IMR-90 (cell line): ENCODE results near the gene TMEM181. TPM values are rescaled to one million over a fixed set of nuclear protein-coding genes. Genes with fewer than 3 reads are reported as not detected.

Experiments used
- ATAC-seq: fragments of 200-7000 bp; cut with Tn5 transposase; 2 replicates; pipeline ENCODE4 v1.9.1; 2020; ENCODE audit warnings: low read depth, mild to moderate bottlenecking, moderate library complexity
- BruUV-seq: library from RNA; stranded (reverse); fragments of 400-500 nt; replicated peaks from 2 replicates; lab custom pipeline; 2021; lab: Mats Ljungman, UMichigan
- CTCF ChIA-PET: fragments of 300-600 bp; formaldehyde crosslinking; extraction: SDS; loops from one replicate; lab custom pipeline; 2021; ENCODE audit warnings: antibody characterized with exemption; lab: Yijun Ruan, JAX
- POLR2A ChIA-PET: fragments of 300-600 bp; sonication (Branson Sonifier 250); formaldehyde crosslinking; loops from one replicate; lab custom pipeline; 2022; ENCODE audit warnings: antibody characterized with exemption; ENCODE audit not compliant: unreplicated experiment; lab: Charles Lee
- DNase-seq: peaks from one replicate; pipeline ENCODE4 v3.0.0; 2013
- H2AFZ ChIP-seq: replicated peaks from 2 replicates; pipeline ENCODE3; 2013; ENCODE audit warnings: low read length, mild to moderate bottlenecking; ENCODE audit not compliant: poor library complexity
- H2AK5ac ChIP-seq: 2 replicates; pipeline ENCODE4 v1.6.1; 2013; ENCODE audit warnings: low read depth, low read length, inconsistent platforms
- H2AK9ac ChIP-seq: replicated peaks from 2 replicates; pipeline ENCODE3; 2013; ENCODE audit warnings: mild to moderate bottlenecking, low read depth, low read length, moderate library complexity; ENCODE audit not compliant: poor library complexity
- H2BK120ac ChIP-seq: 2 replicates; pipeline ENCODE4 v1.6.1; 2013; ENCODE audit warnings: low read depth, low read length, inconsistent platforms
- H2BK15ac ChIP-seq: 3 replicates; pipeline ENCODE4 v1.6.1; 2013; ENCODE audit warnings: low read depth, low read length, inconsistent platforms
- H2BK20ac ChIP-seq: 2 replicates; pipeline ENCODE4 v1.6.1; 2013; ENCODE audit warnings: low read depth, mild to moderate bottlenecking, inconsistent platforms, low read length, moderate library complexity
- H2BK5ac ChIP-seq: 2 replicates; pipeline ENCODE4 v1.6.1; 2013; ENCODE audit warnings: mild to moderate bottlenecking, low read depth, low read length, inconsistent platforms; ENCODE audit not compliant: poor library complexity, severe bottlenecking
- H3K14ac ChIP-seq: replicated peaks from 2 replicates; pipeline ENCODE4 v1.6.1; 2013; ENCODE audit warnings: low read depth, low read length, inconsistent platforms
- H3K18ac ChIP-seq: 2 replicates; pipeline ENCODE4 v1.6.1; 2013; ENCODE audit warnings: low read depth, low read length, control low read depth
- H3K23ac ChIP-seq: 2 replicates; pipeline ENCODE4 v1.6.1; 2013; ENCODE audit warnings: low read depth, low read length, inconsistent platforms
- H3K27ac ChIP-seq: 2 replicates; pipeline ENCODE4 v1.5.1; 2013; ENCODE audit warnings: mild to moderate bottlenecking, control low read depth, low read length; ENCODE audit not compliant: insufficient read depth
- H3K27me3 ChIP-seq: 2 replicates; pipeline ENCODE4 v1.6.1; 2013; ENCODE audit warnings: low read length; ENCODE audit not compliant: control insufficient read depth, insufficient read depth
- H3K36me3 ChIP-seq: 2 replicates; pipeline ENCODE4 v1.6.1; 2013; ENCODE audit warnings: low read length, mixed read lengths; ENCODE audit not compliant: control insufficient read depth, insufficient read depth
- H3K4ac ChIP-seq: 2 replicates; pipeline ENCODE4 v1.6.1; 2013; ENCODE audit warnings: low read depth, low read length, inconsistent platforms
- H3K4me1 ChIP-seq: 2 replicates; pipeline ENCODE4 v1.6.1; 2013; ENCODE audit warnings: low read length, mixed read lengths; ENCODE audit not compliant: control insufficient read depth, insufficient read depth
- H3K4me2 ChIP-seq: 2 replicates; pipeline ENCODE4 v1.6.1; 2013; ENCODE audit warnings: low read depth, mild to moderate bottlenecking, control low read depth, low read length, moderate library complexity
- H3K4me3 ChIP-seq: 2 replicates; pipeline ENCODE4 v1.5.1; 2013; ENCODE audit warnings: low read depth, mild to moderate bottlenecking, control low read depth, low read length, moderate library complexity; ENCODE audit not compliant: insufficient read depth
- H3K56ac ChIP-seq: 2 replicates; pipeline ENCODE4 v1.6.1; 2013; ENCODE audit warnings: low read length, inconsistent platforms; ENCODE audit not compliant: insufficient read depth; ENCODE audit errors: extremely low read depth
- H3K79me1 ChIP-seq, 2 experiments: 2 replicates each; pipeline ENCODE4 v1.6.1; 2013; ENCODE audit warnings: low read length in 2 of 2, inconsistent platforms in 1 of 2, low read depth in 1 of 2
- H3K9ac ChIP-seq: 2 replicates; pipeline ENCODE4 v1.6.1; 2013; ENCODE audit warnings: low read depth, low read length, control low read depth
- H3K9me1 ChIP-seq: 2 replicates; pipeline ENCODE4 v1.6.1; 2013; ENCODE audit warnings: low read length, inconsistent platforms; ENCODE audit not compliant: insufficient read depth
- H3K9me3 ChIP-seq: 2 replicates; pipeline ENCODE4 v1.6.1; 2013; ENCODE audit warnings: low read length; ENCODE audit not compliant: control insufficient read depth, insufficient read depth
- H4K20me1 ChIP-seq: 2 replicates; pipeline ENCODE4 v1.6.1; 2013; ENCODE audit warnings: low read length, inconsistent platforms; ENCODE audit not compliant: insufficient read depth
- H4K5ac ChIP-seq: 2 replicates; pipeline ENCODE4 v1.6.1; 2013; ENCODE audit warnings: mild to moderate bottlenecking, low read depth, low read length, control low read depth
- H4K8ac ChIP-seq, 2 experiments: 2 replicates each; pipeline ENCODE4 v1.6.1; 2013; ENCODE audit warnings: low read depth in 2 of 2, low read length in 2 of 2, control low read depth in 1 of 2, inconsistent platforms in 1 of 2
- H4K91ac ChIP-seq: 2 replicates; pipeline ENCODE4 v1.6.1; 2013; ENCODE audit warnings: low read depth, low read length, inconsistent platforms; ENCODE audit not compliant: insufficient read depth
- BHLHE40 ChIP-seq: fragments of 150-350 bp; IDR thresholded peaks from 2 replicates; pipeline ENCODE4 v1.6.1; 2016; ENCODE audit warnings: mild to moderate bottlenecking, low read depth, low read length
- CHD1 ChIP-seq: IDR thresholded peaks from 2 replicates; pipeline ENCODE4 v1.6.1; 2012; ENCODE audit warnings: low read depth, low read length, improper control_type of control experiment
- FOS ChIP-seq: fragments of 150-350 bp; IDR thresholded peaks from 2 replicates; pipeline ENCODE4 v1.6.1; 2016; ENCODE audit warnings: low read depth, low read length
- MAZ ChIP-seq: IDR thresholded peaks from 2 replicates; pipeline ENCODE4 v1.6.1; 2012; ENCODE audit warnings: low read depth, mild to moderate bottlenecking, low read length, improper control_type of control experiment, moderate library complexity, borderline replicate concordance
- MXI1 ChIP-seq: IDR thresholded peaks from 2 replicates; pipeline ENCODE4 v1.6.1; 2012; ENCODE audit warnings: low read depth, mild to moderate bottlenecking, low read length, moderate library complexity, borderline replicate concordance
- RAD21 ChIP-seq: IDR thresholded peaks from 2 replicates; pipeline ENCODE4 v1.6.1; 2012; ENCODE audit warnings: low read length, improper control_type of control experiment
- RFX5 ChIP-seq: IDR thresholded peaks from 2 replicates; pipeline ENCODE4 v1.8.0; 2012; ENCODE audit warnings: low read depth, mild to moderate bottlenecking, low read length, moderate library complexity
- SMC3 ChIP-seq: fragments of 150-350 bp; IDR thresholded peaks from 2 replicates; pipeline ENCODE4 v1.6.1; 2016; ENCODE audit warnings: low read depth, mild to moderate bottlenecking, antibody characterized with exemption, low read length, moderate library complexity
- USF2 ChIP-seq: fragments of 150-350 bp; IDR thresholded peaks from 2 replicates; pipeline ENCODE4 v1.6.1; 2017; ENCODE audit warnings: mild to moderate bottlenecking, antibody characterized with exemption, low read length, low read depth
- WGBS, 2 experiments: methylation state at CpG; one replicate each; pipeline versions ENCODE4 v1.1.5 to v1.1.7; 2013; ENCODE audit warnings: missing lambda C conversion rate in 2 of 2; ENCODE audit not compliant: insufficient read length in 1 of 2; ENCODE audit errors: extremely low coverage in 2 of 2; 5-methylcytosine and 5-hydroxymethylcytosine counted together
- dilution Hi-C: fragments of 300-500 bp; cut with HindIII; formaldehyde crosslinking; loops from one replicate; pipeline ENCODE4 v1.14.3; 2018; ENCODE audit warnings: low sequenced_read_pairs; ENCODE audit not compliant: unreplicated experiment
- in situ Hi-C: fragments of 300-500 bp; cut with MboI; formaldehyde crosslinking; loops from 3 replicates; pipeline ENCODE4 v1.14.3; 2019; ENCODE audit warnings: low sequenced_read_pairs, inconsistent platforms, mixed read lengths
- intact Hi-C: fragments of 100-400 bp; cut with micrococcal nuclease; formaldehyde crosslinking; loops from 2 replicates; pipeline ENCODE4 v1.10.0; 2022
- polyA plus RNA-seq, 3 experiments: library from polyadenylated mRNA; depleted of rRNA; stranded (reverse); fragments of >200 nt; gene quantifications; 2 replicates each; pipeline ENCODE4 v1.2.3, GENCODE V29; 2012; ENCODE audit warnings: low replicate concordance in 1 of 3
- total RNA-seq: library from RNA; depleted of rRNA; stranded (reverse); fragments of >200 nt; gene quantifications from 2 replicates; pipeline ENCODE4 v1.2.3, GENCODE V29; 2012
- TF ChIP-seq, protein P1 (sequence below): fragments of 150-350 bp; IDR thresholded peaks from 2 replicates; pipeline ENCODE4 v1.6.1; 2016; ENCODE audit warnings: low read depth, mild to moderate bottlenecking, low read length, moderate library complexity, borderline replicate concordance

The TMEM181 gene
- total and polyA plus RNA-seq, 2 of the 4 experiments (the other 2 are of a cell fraction): 22.8 to 27.8 TPM

GRCh38 chr6:158528826-158529225 lies 31.1 kb upstream of the TMEM181 start:
- Histone ChIP-seq H3K9me1 (no peaks in the 10 kb centered on the region; the same call in 1 of the 2 replicates), H2BK120ac (no peak overlapping the region), H3K14ac (no peak overlapping the region), H4K91ac (no peak overlapping the region), H3K4me3 (no peak overlapping the region), H3K18ac (no peak overlapping the region), H4K20me1 (no peaks in the 10 kb centered on the region), H3K56ac (no peak overlapping the region), H3K79me1 (no peaks in the 10 kb centered on the region), H2BK20ac (no peak overlapping the region), H3K4me2 (no peak overlapping the region), H3K27me3 (peaks cover 17% of the 10 kb centered on the region), H4K5ac (no peak overlapping the region), H2BK5ac (no peak overlapping the region), H3K23ac (no peak overlapping the region), H2AK5ac (no peak overlapping the region), H3K9ac (no peak overlapping the region), H2AK9ac (no peak overlapping the region), H3K9me3 (no peaks in the 10 kb centered on the region; the same call in 1 of the 2 replicates), H3K36me3 (no peaks in the 10 kb centered on the region), H3K4ac (no peak overlapping the region), H2BK15ac (no peak overlapping the region), H4K8ac (no peak overlapping the region), H3K27ac (no peak overlapping the region), H3K4me1 (no peaks in the 10 kb centered on the region), H2AFZ (no peak overlapping the region)
- DNase-seq (no peak), ATAC-seq (no peak)
- ChIA-PET CTCF (no interaction called here), POLR2A (interaction anchor here (0.6 kb wide), 1 partner anchor 26 kb away, joined by 5 read pairs; no protein-coding TSS in a partner anchor)
- in situ Hi-C loops (no loop called here), dilution Hi-C loops (no loop called here), intact Hi-C loops (no loop called here)
- WGBS, 2 experiments: 77% methylated on average over 4 of the region's 6 CpGs; no CpG with 5 or more reads in 1 of the 2 experiments
- TF ChIP-seq FOS (no peak), MXI1 (no peak), BHLHE40 (no peak), RFX5 (no peak), CHD1 (no peak), RAD21 (no peak), MAZ (no peak), SMC3 (no peak), USF2 (no peak)
- TF ChIP-seq, protein P1, sequence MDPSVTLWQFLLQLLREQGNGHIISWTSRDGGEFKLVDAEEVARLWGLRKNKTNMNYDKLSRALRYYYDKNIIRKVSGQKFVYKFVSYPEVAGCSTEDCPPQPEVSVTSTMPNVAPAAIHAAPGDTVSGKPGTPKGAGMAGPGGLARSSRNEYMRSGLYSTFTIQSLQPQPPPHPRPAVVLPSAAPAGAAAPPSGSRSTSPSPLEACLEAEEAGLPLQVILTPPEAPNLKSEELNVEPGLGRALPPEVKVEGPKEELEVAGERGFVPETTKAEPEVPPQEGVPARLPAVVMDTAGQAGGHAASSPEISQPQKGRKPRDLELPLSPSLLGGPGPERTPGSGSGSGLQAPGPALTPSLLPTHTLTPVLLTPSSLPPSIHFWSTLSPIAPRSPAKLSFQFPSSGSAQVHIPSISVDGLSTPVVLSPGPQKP: no peak
- BruUV-seq: no TSS peak
